ENCODE results near the gene NOTCH2. TPM values are rescaled to one million over a fixed set of nuclear protein-coding genes. Genes with fewer than 3 reads are reported as not detected.

Gene NOTCH2
- total and polyA plus RNA-seq, 5 experiments from 2014 or later = 17.8 to 65.2 (median 21.6) TPM

DNA sequence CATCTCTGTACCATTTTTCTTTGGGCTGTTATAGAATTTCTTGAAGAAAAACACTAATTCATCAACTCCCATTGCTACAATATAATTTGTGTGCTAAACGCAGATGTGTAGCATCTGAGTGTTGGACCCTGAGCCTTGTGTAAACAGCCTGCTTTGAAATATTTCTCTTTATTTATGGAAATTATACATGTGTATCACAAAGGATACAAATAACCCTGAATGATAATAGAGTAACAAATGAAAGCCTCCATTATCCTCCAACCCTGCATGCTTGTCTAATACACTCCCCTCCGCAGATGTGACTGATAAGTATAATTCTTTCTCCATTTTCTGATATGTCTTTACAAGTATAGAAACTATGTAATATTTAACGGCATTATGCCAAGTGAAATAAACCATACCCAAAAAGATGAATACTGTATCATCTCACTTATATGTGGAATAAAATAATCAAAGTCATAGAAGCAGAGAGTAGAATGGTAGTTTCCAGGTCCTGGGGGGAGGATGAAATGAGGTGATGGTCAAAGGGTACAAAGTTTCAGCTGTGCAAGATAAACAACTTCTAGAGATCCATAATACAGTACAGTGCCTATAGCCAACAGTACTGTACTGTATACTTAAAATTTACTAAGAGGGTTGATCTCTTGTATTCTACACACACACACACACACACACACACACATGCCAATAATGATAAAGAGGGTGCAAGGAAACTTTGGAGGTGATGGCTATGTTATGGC lies 170.3 kb downstream of the NOTCH2 start:
- H3K27me3 Mint-ChIP-seq = peaks cover 2 to 22% (median 4%) of the 10 kb centered on the region in 5 donors
- H3K9me3 Mint-ChIP-seq = peaks cover 0 to 8% (median 0%) of the 10 kb centered on the region in 9 donors
- H3K36me3 Mint-ChIP-seq = peaks cover 0 to 4% (median 0%) of the 10 kb centered on the region in 3 donors
- POLR2A ChIA-PET = no interaction called here
- DNase-seq (no peak), ATAC-seq (no peak)
- no peak overlapping the region for H3K27ac Mint-ChIP-seq
- H3K4me3 Mint-ChIP-seq = no peak overlapping the region
- no peaks in the 10 kb centered on the region for H3K4me1 Mint-ChIP-seq

DNA sequence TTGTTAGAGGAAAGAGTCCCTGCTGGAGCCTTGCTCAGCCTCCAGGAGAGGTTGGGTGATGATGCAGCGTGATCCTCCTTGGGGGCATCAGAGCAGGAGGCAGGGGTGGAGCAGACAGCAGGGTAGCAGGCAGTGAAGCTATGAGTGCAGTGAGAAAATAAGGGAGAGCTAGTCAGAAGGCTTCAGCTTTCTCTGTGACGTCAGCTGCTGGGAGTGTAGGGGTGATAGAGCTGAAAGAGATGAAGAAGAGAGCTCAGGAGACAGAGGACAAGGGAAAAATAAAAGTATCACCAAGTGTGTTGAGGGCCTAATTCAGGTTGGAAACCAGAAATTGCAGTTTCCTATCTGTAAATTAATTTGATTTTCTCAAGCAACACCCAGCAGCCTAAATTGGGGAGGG lies 170.9 kb downstream of the NOTCH2 start:
- POLR2A ChIA-PET = no interaction called here
- Mint-ChIP-seq H3K4me1 (peaks cover 0 to 4% (median 2%) of the 10 kb centered on the region in 4 donors), H3K27me3 (peaks cover 2 to 18% (median 3%) of the 10 kb centered on the region in 5 donors), H3K9me3 (peaks cover 0 to 2% (median 0%) of the 10 kb centered on the region in 9 donors), H3K4me3 (no peak overlapping the region), H3K27ac (no peak overlapping the region), H3K36me3 (peaks cover 0 to 4% (median 0%) of the 10 kb centered on the region in 3 donors)
- no peak for DNase-seq
- ATAC-seq = no peak

DNA sequence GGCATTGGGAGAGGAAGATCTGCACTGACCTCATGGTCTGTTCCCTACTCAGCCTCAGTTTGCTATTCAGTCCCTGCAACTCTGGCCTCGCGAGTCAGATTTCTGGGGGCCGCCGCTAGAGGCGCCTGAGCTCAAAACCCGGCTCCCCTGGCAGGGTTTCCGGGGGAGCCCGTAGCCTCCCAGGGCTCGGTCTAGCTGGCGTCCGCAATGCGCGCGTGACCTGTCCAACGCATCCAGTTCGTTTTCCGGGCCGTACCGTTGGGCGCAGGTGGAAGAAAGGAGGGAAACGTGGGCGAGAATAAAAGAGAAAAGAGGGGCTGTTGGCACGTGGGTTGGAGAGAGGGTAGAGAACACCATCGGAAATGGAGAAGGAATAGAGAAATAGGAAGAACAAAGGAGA lies 173.2 kb downstream of the NOTCH2 start, which contains the start of gene ADAM30:
ADAM30 (minus strand) TSS at position 213 of the 400 bp plus-strand sequence; CDS start at position 34, 179 bp downstream.
- H3K4me3 Mint-ChIP-seq = no peak within 1 kb of the TSS
- ATAC-seq (no peak), DNase-seq (no peak)
- H3K4me1 Mint-ChIP-seq = peaks cover 0 to 9% (median 2%) of the 10 kb centered on the region in 4 donors
- POLR2A ChIA-PET = no interaction called here
- peak within 1 kb of the TSS in 1 of 10 donors; percentile 72 for H3K27ac Mint-ChIP-seq
- H3K9me3 Mint-ChIP-seq = peaks cover 0 to under 1% (median 0%) of the 10 kb centered on the region in 9 donors
- H3K27me3 Mint-ChIP-seq = peaks cover 0 to 14% (median 4%) of the 10 kb centered on the region in 5 donors
- no peaks in the 10 kb centered on the region for H3K36me3 Mint-ChIP-seq

DNA sequence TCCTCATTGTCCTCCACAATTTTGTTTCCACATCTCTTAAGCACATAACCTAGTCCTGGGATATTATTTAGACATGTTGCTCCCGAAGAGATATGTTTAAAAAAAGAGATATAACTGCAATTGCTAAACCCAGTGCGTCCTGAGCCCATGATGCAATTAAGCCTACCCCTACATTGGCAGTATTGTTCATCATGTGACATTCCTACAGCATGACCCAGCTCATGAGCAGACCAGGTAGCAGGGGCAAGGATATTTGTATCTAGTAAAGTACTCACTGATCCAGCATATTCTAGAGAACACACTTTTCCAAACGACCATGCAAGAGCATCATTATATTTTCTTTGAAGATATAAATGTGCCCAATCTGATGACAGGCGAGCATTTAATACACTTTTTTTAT lies 174.4 kb downstream of the NOTCH2 start:
- ATAC-seq (no peak), DNase-seq (no peak)
- Mint-ChIP-seq H3K27ac (no peak overlapping the region), H3K4me3 (no peak overlapping the region), H3K36me3 (no peaks in the 10 kb centered on the region), H3K27me3 (peaks cover 0 to 14% (median 5%) of the 10 kb centered on the region in 5 donors), H3K4me1 (peaks cover 0 to 9% (median 2%) of the 10 kb centered on the region in 4 donors), H3K9me3 (peaks cover 0 to 3% (median 0%) of the 10 kb centered on the region in 9 donors)
- POLR2A ChIA-PET = no interaction called here

DNA sequence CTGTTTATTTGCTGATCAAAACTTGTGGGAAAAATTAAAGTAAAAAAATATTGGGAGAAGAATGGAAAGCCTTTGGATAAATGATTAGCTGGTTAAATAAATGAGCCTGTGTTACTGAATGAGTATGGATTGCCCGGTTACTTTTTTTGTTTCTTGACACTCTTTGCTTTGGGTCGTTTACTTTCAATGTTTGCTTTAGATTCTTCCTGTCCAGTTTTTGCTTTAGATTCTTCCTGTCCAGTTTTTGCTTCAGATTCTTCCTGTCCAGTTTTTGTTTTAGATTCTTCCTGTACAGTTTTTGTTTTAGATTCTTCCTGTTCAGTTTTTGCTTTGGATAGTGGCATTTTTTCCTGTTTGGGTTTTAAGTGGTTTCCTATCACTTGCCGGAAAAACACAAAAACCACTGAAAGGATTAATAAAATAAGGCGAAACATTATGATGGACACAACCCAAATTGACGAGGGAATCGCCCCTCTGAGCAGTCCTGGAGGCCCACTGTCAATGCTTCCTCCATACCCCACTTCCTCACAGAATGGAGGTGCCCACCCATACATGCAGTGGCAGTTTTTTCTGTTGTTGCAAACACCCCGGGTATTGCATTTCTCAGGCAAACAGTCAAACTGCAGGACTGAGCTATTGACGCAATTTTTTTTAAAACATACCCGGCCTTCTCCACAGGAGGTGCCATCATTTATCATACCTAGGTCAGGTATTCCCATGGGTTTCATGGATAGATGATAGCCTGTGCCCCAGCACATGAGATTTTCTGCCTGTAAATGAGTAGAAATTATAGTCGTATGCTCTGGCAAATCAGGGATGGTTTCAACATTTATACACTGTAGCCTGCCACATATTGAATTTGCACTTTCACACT lies 175.4 kb downstream of the NOTCH2 start:
- no peak overlapping the region for H3K27ac Mint-ChIP-seq
- H3K9me3 Mint-ChIP-seq = peaks cover 0 to 3% (median under 1%) of the 10 kb centered on the region in 9 donors
- DNase-seq = no peak
- ATAC-seq = no peak
- POLR2A ChIA-PET = no interaction called here
- H3K4me1 Mint-ChIP-seq = peaks cover 0 to 9% (median 2%) of the 10 kb centered on the region in 4 donors
- no peak overlapping the region for H3K4me3 Mint-ChIP-seq
- H3K27me3 Mint-ChIP-seq = peaks cover 2 to 14% (median 6%) of the 10 kb centered on the region in 5 donors
- H3K36me3 Mint-ChIP-seq = peaks cover 0 to under 1% (median 0%) of the 10 kb centered on the region in 3 donors

DNA sequence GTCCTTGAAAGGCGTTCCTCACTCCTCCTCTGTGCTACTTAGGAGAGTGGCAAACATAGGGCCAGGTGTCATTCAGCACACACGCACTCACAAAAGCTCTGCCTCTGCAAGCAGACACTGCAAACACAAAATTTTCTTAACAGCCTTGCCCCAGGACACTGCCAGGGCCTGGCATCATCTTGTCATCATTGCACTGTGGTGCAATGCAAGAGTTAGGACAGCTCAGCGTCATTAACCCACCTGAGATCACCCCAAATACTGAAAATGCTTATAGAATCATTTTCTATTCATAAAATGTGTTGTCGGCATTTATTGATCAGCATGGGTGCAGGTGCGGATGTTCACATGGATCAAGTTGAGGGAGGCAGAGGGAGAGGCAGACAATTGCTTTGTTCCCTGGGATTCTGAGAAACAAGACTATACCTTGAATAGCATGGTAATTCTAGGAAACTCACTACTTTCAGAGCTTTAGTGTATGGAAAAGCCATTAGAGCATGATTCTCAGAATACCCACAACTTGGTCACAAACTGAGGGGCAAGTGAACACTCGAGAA lies 176.1 kb downstream of the NOTCH2 start:
- ATAC-seq (no peak), DNase-seq (no peak)
- no peak overlapping the region for H3K4me3 Mint-ChIP-seq
- H3K27me3 Mint-ChIP-seq = peaks cover 2 to 19% (median 12%) of the 10 kb centered on the region in 5 donors
- POLR2A ChIA-PET = no interaction called here
- peaks cover 0 to 8% (median 3%) of the 10 kb centered on the region in 3 donors for H3K36me3 Mint-ChIP-seq
- H3K9me3 Mint-ChIP-seq = peaks cover 0 to 9% (median 7%) of the 10 kb centered on the region in 9 donors
- no peak overlapping the region for H3K27ac Mint-ChIP-seq
- H3K4me1 Mint-ChIP-seq = peaks cover 0 to 9% (median 2%) of the 10 kb centered on the region in 4 donors

DNA sequence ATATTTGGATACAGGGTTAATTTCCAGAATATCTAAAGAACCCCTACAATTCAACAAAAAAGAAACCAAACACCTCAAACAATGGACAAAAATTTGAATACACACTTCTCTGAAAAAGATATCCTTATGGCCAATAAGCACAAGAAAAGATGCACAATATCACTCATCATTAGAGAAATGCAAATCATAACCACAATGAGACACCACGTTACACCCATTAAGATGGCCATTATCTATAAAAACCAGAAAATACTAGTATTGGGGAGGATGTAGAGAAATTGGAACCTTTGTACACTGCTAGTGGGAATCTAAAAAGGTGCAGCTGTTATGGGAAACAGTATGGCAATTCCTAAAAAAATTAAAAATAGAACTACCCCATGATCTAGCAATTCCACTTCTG lies 178.1 kb downstream of the NOTCH2 start:
- Mint-ChIP-seq H3K27me3 (peaks cover 4 to 19% (median 12%) of the 10 kb centered on the region in 5 donors), H3K27ac (no peak overlapping the region), H3K4me3 (no peak overlapping the region), H3K36me3 (peaks cover 0 to 17% (median 10%) of the 10 kb centered on the region in 3 donors), H3K4me1 (peaks cover 0 to 9% (median 2%) of the 10 kb centered on the region in 4 donors), H3K9me3 (peaks cover 0 to 17% (median 10%) of the 10 kb centered on the region in 9 donors)
- no peak for ATAC-seq
- POLR2A ChIA-PET = no interaction called here
- DNase-seq = no peak

DNA sequence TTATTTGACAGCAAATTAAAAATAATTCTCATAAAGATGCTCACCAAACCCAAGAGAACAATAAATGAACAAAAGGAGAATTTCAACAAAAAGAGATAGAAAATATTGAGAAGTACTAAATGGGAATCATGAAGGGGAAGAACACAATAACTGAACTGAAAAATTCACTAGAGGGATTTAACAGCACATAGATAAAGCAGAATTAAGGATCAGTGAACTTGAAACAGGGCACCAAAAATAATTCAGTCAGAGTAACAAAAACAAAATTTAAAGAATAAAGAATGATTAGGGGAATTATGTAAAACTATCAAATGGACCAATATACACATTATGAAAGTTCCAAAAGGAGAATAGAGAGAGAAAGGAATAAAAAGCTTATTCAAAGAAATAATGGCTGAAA lies 181.0 kb downstream of the NOTCH2 start:
- DNase-seq (no peak), ATAC-seq (no peak)
- no peak overlapping the region for H3K27ac Mint-ChIP-seq
- POLR2A ChIA-PET = no interaction called here
- H3K36me3 Mint-ChIP-seq = peaks cover 0 to 17% (median 10%) of the 10 kb centered on the region in 3 donors
- peaks cover 0 to 17% (median 10%) of the 10 kb centered on the region in 9 donors for H3K9me3 Mint-ChIP-seq
- no peak overlapping the region for H3K4me3 Mint-ChIP-seq
- peaks cover 12 to 31% (median 18%) of the 10 kb centered on the region in 5 donors for H3K27me3 Mint-ChIP-seq
- H3K4me1 Mint-ChIP-seq = peaks cover 0 to 4% (median 0%) of the 10 kb centered on the region in 4 donors

DNA sequence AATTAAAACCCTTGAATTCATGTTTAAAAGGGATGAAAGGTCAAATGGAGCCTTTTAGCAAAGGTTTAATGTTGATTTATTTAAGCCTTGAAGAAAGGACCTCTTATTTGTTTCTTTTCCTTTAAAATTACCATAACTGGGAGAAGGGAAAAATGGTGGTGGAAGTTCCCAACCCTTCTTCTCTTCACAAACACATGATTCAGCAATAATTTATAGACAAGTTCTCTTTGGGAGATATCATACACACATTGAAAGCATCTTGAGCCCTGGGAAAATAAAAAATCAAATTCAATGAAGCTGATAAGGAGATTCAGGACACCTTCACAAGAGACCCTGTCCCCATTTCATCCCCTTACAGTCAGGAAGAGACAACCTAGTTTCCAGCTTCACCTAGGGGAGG lies 182.0 kb downstream of the NOTCH2 start:
- H3K4me3 Mint-ChIP-seq = no peak overlapping the region
- POLR2A ChIA-PET = no interaction called here
- no peak for DNase-seq
- H3K36me3 Mint-ChIP-seq = peaks cover 0 to 17% (median 10%) of the 10 kb centered on the region in 3 donors
- peaks cover 12 to 31% (median 18%) of the 10 kb centered on the region in 5 donors for H3K27me3 Mint-ChIP-seq
- H3K9me3 Mint-ChIP-seq = peaks cover 0 to 17% (median 10%) of the 10 kb centered on the region in 9 donors
- H3K4me1 Mint-ChIP-seq = no peaks in the 10 kb centered on the region
- ATAC-seq = no peak
- no peak overlapping the region for H3K27ac Mint-ChIP-seq

DNA sequence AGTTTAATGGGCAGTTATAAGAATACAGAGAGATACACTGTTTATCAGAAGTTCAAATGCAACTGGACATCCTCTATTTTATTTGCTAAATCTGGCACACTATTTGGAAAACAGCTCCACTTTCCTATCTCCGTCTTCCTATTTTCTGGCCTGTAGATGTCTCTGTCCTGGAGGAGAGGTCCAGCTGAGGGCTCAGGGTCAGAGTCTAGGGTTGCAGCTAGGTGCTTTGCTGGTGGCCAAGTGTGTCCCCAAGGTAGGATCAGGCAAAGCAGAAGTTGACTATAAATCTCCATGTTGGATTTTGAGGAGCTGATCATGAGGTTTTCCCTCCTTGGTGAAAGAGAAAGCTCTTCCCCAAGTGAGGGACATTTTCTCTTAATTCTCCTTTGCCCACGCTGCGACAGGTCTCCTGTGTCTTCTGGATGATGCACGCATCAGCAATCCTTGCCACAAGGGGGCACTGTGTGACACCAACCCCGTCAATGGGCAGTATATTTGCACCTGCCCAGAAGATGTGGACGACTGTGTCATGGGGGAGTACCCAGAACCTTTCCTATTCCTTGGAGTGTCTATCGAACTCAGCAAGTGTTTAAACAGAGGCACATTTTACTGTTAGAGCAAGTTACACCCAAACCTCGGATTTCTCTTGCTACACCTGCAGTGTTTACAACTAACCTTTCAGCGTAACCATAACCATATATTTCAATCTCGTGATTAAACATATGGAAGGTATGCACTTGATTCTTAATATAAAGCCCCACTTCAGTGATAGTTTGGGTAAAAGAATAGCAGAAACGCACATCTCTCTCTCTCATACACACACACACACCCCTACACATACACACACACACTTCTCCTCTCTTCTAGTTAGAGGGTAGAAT lies 183.3 kb downstream of the NOTCH2 start:
- peaks cover 0 to 17% (median 10%) of the 10 kb centered on the region in 3 donors for H3K36me3 Mint-ChIP-seq
- H3K9me3 Mint-ChIP-seq = peaks cover 0 to 17% (median 10%) of the 10 kb centered on the region in 9 donors
- H3K4me1 Mint-ChIP-seq = no peaks in the 10 kb centered on the region
- DNase-seq (peak; percentile 5 to 67 (median 38)), ATAC-seq (no peak)
- POLR2A ChIA-PET = no interaction called here
- no peak overlapping the region for H3K27ac Mint-ChIP-seq
- peaks cover 12 to 31% (median 18%) of the 10 kb centered on the region in 5 donors for H3K27me3 Mint-ChIP-seq
- no peak overlapping the region for H3K4me3 Mint-ChIP-seq

DNA sequence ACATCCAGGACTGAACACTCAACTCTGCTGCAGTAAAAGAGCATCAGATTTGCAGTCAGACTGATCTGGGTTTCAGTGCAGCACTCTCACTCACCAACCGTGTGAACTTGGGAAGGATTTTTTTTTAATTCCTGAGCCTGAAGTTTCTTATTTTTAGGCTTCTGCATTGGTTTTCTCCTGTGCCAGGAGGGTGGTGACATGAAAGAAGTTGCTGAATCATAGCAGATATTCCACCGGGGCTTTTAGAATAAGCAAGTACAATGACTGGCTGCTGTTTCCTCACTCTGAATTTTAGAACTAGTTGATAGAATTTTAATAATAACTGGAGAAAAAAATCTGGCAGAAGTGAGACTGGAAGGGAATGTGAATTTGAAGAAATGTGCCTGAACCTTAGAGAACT lies 184.8 kb downstream of the NOTCH2 start:
- H3K4me1 Mint-ChIP-seq = no peaks in the 10 kb centered on the region
- peaks cover 16 to 44% (median 22%) of the 10 kb centered on the region in 5 donors for H3K27me3 Mint-ChIP-seq
- no peak overlapping the region for H3K27ac Mint-ChIP-seq
- DNase-seq = no peak
- POLR2A ChIA-PET = no interaction called here
- H3K4me3 Mint-ChIP-seq = no peak overlapping the region
- H3K9me3 Mint-ChIP-seq = peaks cover 0 to 17% (median 10%) of the 10 kb centered on the region in 9 donors
- no peak for ATAC-seq
- H3K36me3 Mint-ChIP-seq = peaks cover 0 to 17% (median 10%) of the 10 kb centered on the region in 3 donors

DNA sequence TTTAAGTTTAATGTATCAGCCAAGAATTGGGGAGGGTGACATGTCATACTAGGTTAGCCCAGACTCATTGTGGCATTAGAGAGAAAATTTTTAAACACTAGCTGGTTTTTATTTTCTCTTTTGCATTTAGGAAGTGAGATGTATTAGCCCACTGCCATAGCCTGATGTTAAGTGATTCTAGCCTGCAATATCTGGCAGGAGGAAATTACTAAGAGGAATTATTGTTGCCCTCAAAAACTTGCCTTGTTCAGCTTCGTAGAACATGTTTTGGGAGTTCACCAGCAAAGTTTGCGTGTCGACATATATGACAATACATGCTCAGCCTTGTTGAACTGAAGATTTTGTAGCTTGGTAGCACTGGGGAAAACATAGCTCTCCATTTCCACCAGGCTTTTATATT lies 185.6 kb downstream of the NOTCH2 start:
- Mint-ChIP-seq H3K4me3 (no peak overlapping the region), H3K36me3 (peaks cover 0 to 14% (median 10%) of the 10 kb centered on the region in 3 donors), H3K4me1 (no peaks in the 10 kb centered on the region), H3K27ac (no peak overlapping the region), H3K27me3 (peaks cover 16 to 38% (median 22%) of the 10 kb centered on the region in 5 donors), H3K9me3 (peaks cover 0 to 14% (median 8%) of the 10 kb centered on the region in 9 donors)
- DNase-seq = no peak
- ATAC-seq = no peak
- POLR2A ChIA-PET = no interaction called here
